Measurements from ENCODE around the gene MRPS16.

- no peak for TF ChIP-seq ZNF384 (IDR thresholded peaks at IDR 0.05; ENCODE audit: low read depth, low read length)
- TF ChIP-seq DPF2 (IDR thresholded peaks at IDR 0.05) = no peak
- no peak for TF ChIP-seq POU5F1 (IDR thresholded peaks at IDR 0.05; ENCODE audit: borderline replicate concordance, low read depth, low read length, partially characterized antibody)
- TF ChIP-seq HDAC6 (IDR thresholded peaks at IDR 0.05; ENCODE audit: low read depth, low read length) = no peak
- TF ChIP-seq PYGO2 (tag; IDR thresholded peaks at IDR 0.05) = no peak
- no peak for TF ChIP-seq CHD2 (IDR thresholded peaks at IDR 0.05; ENCODE audit: low read depth, low read length)
- TF ChIP-seq CTCF (IDR thresholded peaks at IDR 0.05 in 2 of 3, conservative IDR thresholded peaks at IDR 0.05 in 1 of 3; ENCODE audit: insufficient read depth in 2 of 3, low read depth in 1 of 3, low read length in 3 of 3) = no peak
- TF ChIP-seq SIN3B (IDR thresholded peaks at IDR 0.05; ENCODE audit: low read depth) = no peak
- TF ChIP-seq GABPA (tag; conservative IDR thresholded peaks at IDR 0.05; ENCODE audit: low read depth) = no peak
- TF ChIP-seq E2F4 (CRISPR knock-in tag; IDR thresholded peaks at IDR 0.05; ENCODE audit: low read depth) = no peak
- no peak for TF ChIP-seq SIN3A (IDR thresholded peaks at IDR 0.05; ENCODE audit: borderline replicate concordance in 2 of 2, control insufficient read depth in 1 of 2, low read depth in 2 of 2, low read length in 2 of 2)
- no peak for TF ChIP-seq SMAD1 (IDR thresholded peaks at IDR 0.05; ENCODE audit: low read depth, low read length, partially characterized antibody)
Measured at GRCh38 chr10:73281097-73281496, 28.7 kb upstream of the MRPS16 start.
